IMR-90 (cell line): ENCODE results near the gene DUSP2. TPM values are rescaled to one million over a fixed set of nuclear protein-coding genes. Genes with fewer than 3 reads are reported as not detected.

Experiments used
- polyA plus RNA-seq, 3 experiments: library from polyadenylated mRNA; depleted of rRNA; stranded (reverse); fragments of >200 nt; gene quantifications; 2 replicates each; pipeline ENCODE4 v1.2.3, GENCODE V29; 2012; ENCODE audit warnings: low replicate concordance in 1 of 3
- total RNA-seq: library from RNA; depleted of rRNA; stranded (reverse); fragments of >200 nt; gene quantifications from 2 replicates; pipeline ENCODE4 v1.2.3, GENCODE V29; 2012
- TF ChIP-seq, protein P1 (sequence below): conservative IDR thresholded peaks from 2 replicates; pipeline ENCODE4 v1.5.1; 2012; ENCODE audit warnings: mild to moderate bottlenecking, low read depth, low read length, improper control_type of control experiment

The DUSP2 gene
- total and polyA plus RNA-seq, 2 of the 4 experiments (the other 2 are of a cell fraction) = 1.8 to 3.8 TPM

GRCh38 chr2:96117701-96118588 is 27.3 kb downstream of the DUSP2 start (continued):
- TF ChIP-seq, protein P1, sequence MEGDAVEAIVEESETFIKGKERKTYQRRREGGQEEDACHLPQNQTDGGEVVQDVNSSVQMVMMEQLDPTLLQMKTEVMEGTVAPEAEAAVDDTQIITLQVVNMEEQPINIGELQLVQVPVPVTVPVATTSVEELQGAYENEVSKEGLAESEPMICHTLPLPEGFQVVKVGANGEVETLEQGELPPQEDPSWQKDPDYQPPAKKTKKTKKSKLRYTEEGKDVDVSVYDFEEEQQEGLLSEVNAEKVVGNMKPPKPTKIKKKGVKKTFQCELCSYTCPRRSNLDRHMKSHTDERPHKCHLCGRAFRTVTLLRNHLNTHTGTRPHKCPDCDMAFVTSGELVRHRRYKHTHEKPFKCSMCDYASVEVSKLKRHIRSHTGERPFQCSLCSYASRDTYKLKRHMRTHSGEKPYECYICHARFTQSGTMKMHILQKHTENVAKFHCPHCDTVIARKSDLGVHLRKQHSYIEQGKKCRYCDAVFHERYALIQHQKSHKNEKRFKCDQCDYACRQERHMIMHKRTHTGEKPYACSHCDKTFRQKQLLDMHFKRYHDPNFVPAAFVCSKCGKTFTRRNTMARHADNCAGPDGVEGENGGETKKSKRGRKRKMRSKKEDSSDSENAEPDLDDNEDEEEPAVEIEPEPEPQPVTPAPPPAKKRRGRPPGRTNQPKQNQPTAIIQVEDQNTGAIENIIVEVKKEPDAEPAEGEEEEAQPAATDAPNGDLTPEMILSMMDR = no peak
